ENCODE data around the gene CAND1.

CAND1 gene

GRCh38 chr12:67268896-67269632, at the start of gene CAND1:
Gene CAND1, plus strand, starts transcription at chr12:67269358. Its CDS starts 360 bp downstream, at chr12:67269718.
- DNase-seq (ENCODE audit: low read depth in 2 of 2, low spot score in 1 of 2) = peak; percentile 93 to 94

GRCh38 chr12:67220065-67220464, 49.1 kb upstream of the CAND1 start:
- no peak for DNase-seq (ENCODE audit: low read depth in 2 of 2, low spot score in 1 of 2)

GRCh38 chr12:67222302-67222701, 46.9 kb upstream of the CAND1 start:
- DNase-seq (ENCODE audit: low read depth in 2 of 2, low spot score in 1 of 2) = no peak

GRCh38 chr12:67223225-67223624, 45.9 kb upstream of the CAND1 start:
- DNase-seq (ENCODE audit: low read depth in 2 of 2, low spot score in 1 of 2) = no peak

- DNase-seq (ENCODE audit: low read depth in 2 of 2, low spot score in 1 of 2) = no peak
Observed at GRCh38 chr12:67237231-67237630, 31.9 kb upstream of the CAND1 start.

GRCh38 chr12:67239061-67239460, 30.1 kb upstream of the CAND1 start:
- DNase-seq (ENCODE audit: low read depth in 2 of 2, low spot score in 1 of 2) = no peak

GRCh38 chr12:67241482-67241881, 27.7 kb upstream of the CAND1 start:
- no peak for DNase-seq (ENCODE audit: low read depth in 2 of 2, low spot score in 1 of 2)

- DNase-seq (ENCODE audit: low read depth in 2 of 2, low spot score in 1 of 2) = no peak
Observed at GRCh38 chr12:67243260-67243659, 25.9 kb upstream of the CAND1 start.

GRCh38 chr12:67245571-67245970, 23.6 kb upstream of the CAND1 start:
- DNase-seq (ENCODE audit: low read depth in 2 of 2, low spot score in 1 of 2) = no peak

- no peak for DNase-seq (ENCODE audit: low read depth in 2 of 2, low spot score in 1 of 2)
Observed at GRCh38 chr12:67251012-67251411, 18.1 kb upstream of the CAND1 start.

GRCh38 chr12:67254372-67255026, 14.7 kb upstream of the CAND1 start:
- no peak for DNase-seq (ENCODE audit: low read depth in 2 of 2, low spot score in 1 of 2)

GRCh38 chr12:67256649-67257048, 12.5 kb upstream of the CAND1 start:
- no peak for DNase-seq (ENCODE audit: low read depth in 2 of 2, low spot score in 1 of 2)

GRCh38 chr12:67263471-67263870, 5.7 kb upstream of the CAND1 start:
- no peak for DNase-seq (ENCODE audit: low read depth in 2 of 2, low spot score in 1 of 2)

GRCh38 chr12:67268335-67268895, 743 bp upstream of the CAND1 start:
- DNase-seq (ENCODE audit: low read depth in 2 of 2, low spot score in 1 of 2) = peak; percentile 66 to 71

- peak; percentile 14 to 24 for DNase-seq (ENCODE audit: low read depth in 2 of 2, low spot score in 1 of 2)
Observed at GRCh38 chr12:67269633-67270573, 745 bp downstream of the CAND1 start.

GRCh38 chr12:67270622-67271021, 1.5 kb downstream of the CAND1 start:
- DNase-seq (ENCODE audit: low read depth in 2 of 2, low spot score in 1 of 2) = no peak

- no peak for DNase-seq (ENCODE audit: low read depth in 2 of 2, low spot score in 1 of 2)
Observed at GRCh38 chr12:67271976-67272375, 2.8 kb downstream of the CAND1 start.

- DNase-seq (ENCODE audit: low read depth in 2 of 2, low spot score in 1 of 2) = no peak
Observed at GRCh38 chr12:67274186-67274585, 5.0 kb downstream of the CAND1 start.

GRCh38 chr12:67275380-67275913, 6.3 kb downstream of the CAND1 start:
- no peak for DNase-seq (ENCODE audit: low read depth in 2 of 2, low spot score in 1 of 2)

GRCh38 chr12:67276421-67276820, 7.3 kb downstream of the CAND1 start:
- DNase-seq (ENCODE audit: low read depth in 2 of 2, low spot score in 1 of 2) = no peak

GRCh38 chr12:67279637-67280036, 10.5 kb downstream of the CAND1 start:
- DNase-seq (ENCODE audit: low read depth in 2 of 2, low spot score in 1 of 2) = no peak

Data from stimulated activated CD8-positive, alpha-beta memory T cell treated with anti-CD3 and anti-CD28 coated beads, Interleukin-4, amount 100 ng/mL, for 4 hours (primary cell).